OCI-LY1 (cell line): ENCODE measurements around the gene CLEC4C.
"Not testable (repeated sequence)": the region's sequence is repeated elsewhere in the genome, so short reads cannot be mapped to it uniquely, and the experiment has no call there.

Source experiments
- H2AFZ ChIP-seq: fragments of 200-600 bp; sonication (generic), shearing (Covaris generic); 2 replicates; pipeline ENCODE4 v1.6.0; 2014; ENCODE audit warnings: antibody characterized with exemption, mild to moderate bottlenecking, low read length
- H3F3A ChIP-seq: fragments of 200-600 bp; sonication (generic), shearing (Covaris generic); 2 replicates; pipeline ENCODE4 v1.6.0; 2014; ENCODE audit warnings: mild to moderate bottlenecking, antibody characterized with exemption, low read length, moderate library complexity; ENCODE audit not compliant: insufficient read depth
- H3K27ac ChIP-seq: fragments of 200-600 bp; sonication (generic); 2 replicates; pipeline ENCODE4 v1.5.1; 2014; ENCODE audit warnings: low read length, mixed run types, mild to moderate bottlenecking, low read depth; ENCODE audit not compliant: poor library complexity, severe bottlenecking
- H3K27me3 ChIP-seq: fragments of 200-600 bp; sonication (generic); 2 replicates; pipeline ENCODE4 v1.6.0; 2014; ENCODE audit warnings: antibody characterized with exemption, mild to moderate bottlenecking, low read length, moderate library complexity; ENCODE audit not compliant: insufficient read depth
- H3K36me3 ChIP-seq: fragments of 200-600 bp; sonication (generic); 2 replicates; pipeline ENCODE4 v1.6.1; 2014; ENCODE audit warnings: mild to moderate bottlenecking, antibody characterized with exemption, low read length, moderate library complexity, mixed read lengths; ENCODE audit not compliant: insufficient read depth
- H3K4me1 ChIP-seq: fragments of 200-600 bp; sonication (generic); 2 replicates; pipeline ENCODE4 v1.5.1; 2014; ENCODE audit warnings: mild to moderate bottlenecking, low read length, moderate library complexity; ENCODE audit not compliant: insufficient read depth, severe bottlenecking
- H3K4me2 ChIP-seq: fragments of 200-600 bp; sonication (generic), shearing (Covaris generic); 2 replicates; pipeline ENCODE4 v1.6.1; 2014; ENCODE audit warnings: low read length
- H3K4me3 ChIP-seq: fragments of 200-600 bp; sonication (generic); 2 replicates; pipeline ENCODE4 v1.5.1; 2014; ENCODE audit warnings: low read length, low read depth, mild to moderate bottlenecking, mixed read lengths; ENCODE audit not compliant: poor library complexity, severe bottlenecking
- H3K79me2 ChIP-seq: fragments of 200-600 bp; shearing (Covaris generic); 2 replicates; pipeline ENCODE4 v1.6.1; 2016; ENCODE audit warnings: mixed run types, low read length, mixed read lengths; ENCODE audit not compliant: insufficient read depth
- H3K9ac ChIP-seq: fragments of 200-600 bp; sonication (generic), shearing (Covaris generic); 2 replicates; pipeline ENCODE4 v1.6.1; 2014; ENCODE audit warnings: mild to moderate bottlenecking, low read length, mixed read lengths
- H3K9me2 ChIP-seq: fragments of 200-600 bp; sonication (generic), shearing (Covaris generic); 2 replicates; pipeline ENCODE4 v1.6.1; 2014; ENCODE audit warnings: low read depth, mild to moderate bottlenecking, low read length, mixed read lengths
- H3K9me3 ChIP-seq: fragments of 200-600 bp; shearing (Covaris generic); 2 replicates; pipeline ENCODE4 v1.6.1; 2014; ENCODE audit warnings: low read length, mixed read lengths
- H4K20me1 ChIP-seq: fragments of 200-600 bp; sonication (generic), shearing (Covaris generic); 2 replicates; pipeline ENCODE4 v1.6.0; 2016; ENCODE audit warnings: mild to moderate bottlenecking, low read length; ENCODE audit not compliant: insufficient read depth
- CTCF ChIP-seq: fragments of 200-600 bp; sonication (generic), shearing (Covaris generic); IDR thresholded peaks from 2 replicates; pipeline ENCODE4 v1.5.1; 2017; ENCODE audit warnings: mild to moderate bottlenecking, antibody characterized with exemption, low read length, moderate library complexity, mixed read lengths
- EZH2 ChIP-seq: fragments of 200-600 bp; sonication (generic), shearing (Covaris generic); IDR thresholded peaks from 2 replicates; pipeline ENCODE4 v1.8.0; 2017; ENCODE audit warnings: borderline replicate concordance, mixed run types, mild to moderate bottlenecking, antibody characterized with exemption, low read length, moderate library complexity, mixed read lengths

Gene CLEC4C

GRCh38 chr12:7756993-7757392, 9.8 kb upstream of the CLEC4C start:
- H3K4me1 ChIP-seq: no peaks in the 10 kb centered on the region
- H3K27me3 ChIP-seq: no peaks in the 10 kb centered on the region
- no peak overlapping the region for H2AFZ ChIP-seq
- no peaks in the 10 kb centered on the region for H3K79me2 ChIP-seq
- no peaks in the 10 kb centered on the region for H3K36me3 ChIP-seq
- TF ChIP-seq CTCF (no peak), EZH2 (no peak)
- no peak overlapping the region for H3K9ac ChIP-seq
- no peak overlapping the region for H3K4me2 ChIP-seq
- H3K27ac ChIP-seq: no peak overlapping the region
- no peaks in the 10 kb centered on the region for H4K20me1 ChIP-seq
- no peak overlapping the region for H3K4me3 ChIP-seq
- H3K9me2 ChIP-seq: no peaks in the 10 kb centered on the region
- H3F3A ChIP-seq: no peaks in the 10 kb centered on the region
- no peaks in the 10 kb centered on the region for H3K9me3 ChIP-seq

GRCh38 chr12:7755668-7756067, 8.5 kb upstream of the CLEC4C start:
- H3K36me3 ChIP-seq, H3F3A ChIP-seq, H4K20me1 ChIP-seq, H3K27ac ChIP-seq, H3K79me2 ChIP-seq, H3K9ac ChIP-seq, H2AFZ ChIP-seq, H3K4me3 ChIP-seq, H3K4me2 ChIP-seq, H3K27me3 ChIP-seq, H3K4me1 ChIP-seq, H3K9me3 ChIP-seq, H3K9me2 ChIP-seq: not testable (repeated sequence)

DNA sequence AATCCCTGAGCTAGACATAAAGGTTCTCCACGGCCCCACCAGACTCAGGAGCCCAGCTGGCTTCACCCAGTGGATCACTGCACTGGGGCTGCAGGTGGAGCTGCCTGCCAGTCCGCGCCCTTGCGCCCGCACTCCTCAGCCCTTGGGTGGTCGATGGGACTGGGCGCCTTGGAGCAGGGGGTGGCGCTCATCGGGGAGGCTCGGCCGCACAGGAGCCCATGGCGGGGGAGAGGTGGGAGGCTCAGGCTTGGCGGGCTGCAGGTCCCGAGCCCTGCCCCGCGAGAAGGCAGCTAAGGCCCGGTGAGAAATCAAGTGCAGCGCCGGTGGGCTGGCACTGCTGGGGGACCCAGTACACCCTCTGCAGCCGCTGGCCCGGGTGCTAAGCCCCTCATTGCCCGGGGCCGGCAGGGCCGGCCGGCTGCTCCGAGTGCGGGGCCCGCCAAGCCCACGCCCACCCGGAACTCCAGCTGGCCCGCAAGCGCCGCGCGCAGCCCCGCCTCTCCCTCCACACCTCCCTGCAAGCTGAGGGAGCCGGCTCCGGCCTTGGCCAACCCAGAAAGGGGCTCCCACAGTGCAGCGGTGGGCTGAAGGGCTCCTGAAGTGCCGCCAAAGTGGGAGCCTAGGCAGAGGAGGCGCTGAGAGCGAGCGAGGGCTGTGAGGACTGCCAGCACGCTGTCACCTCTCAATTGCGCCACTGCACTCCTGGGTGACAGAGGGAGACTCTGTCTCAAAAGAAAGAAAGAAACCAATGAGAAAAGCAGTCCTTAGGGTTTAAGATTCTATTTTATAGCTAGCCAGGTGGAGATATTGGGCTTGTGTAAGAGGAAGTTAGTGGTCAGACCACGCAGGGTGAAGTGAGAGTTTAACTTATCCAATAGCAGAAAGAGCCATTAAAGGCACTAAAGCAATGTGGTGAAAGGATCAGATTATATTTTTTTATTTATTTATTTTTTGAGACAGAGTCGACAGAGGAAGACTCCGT, 5.1 kb upstream of the CLEC4C start:
- not testable (repeated sequence) for H3K27ac ChIP-seq, H3K4me1 ChIP-seq, H2AFZ ChIP-seq, H3K9ac ChIP-seq, H4K20me1 ChIP-seq, H3K79me2 ChIP-seq, H3K4me2 ChIP-seq, H3K9me2 ChIP-seq, H3K36me3 ChIP-seq, H3K27me3 ChIP-seq, H3K9me3 ChIP-seq, H3F3A ChIP-seq, H3K4me3 ChIP-seq

DNA sequence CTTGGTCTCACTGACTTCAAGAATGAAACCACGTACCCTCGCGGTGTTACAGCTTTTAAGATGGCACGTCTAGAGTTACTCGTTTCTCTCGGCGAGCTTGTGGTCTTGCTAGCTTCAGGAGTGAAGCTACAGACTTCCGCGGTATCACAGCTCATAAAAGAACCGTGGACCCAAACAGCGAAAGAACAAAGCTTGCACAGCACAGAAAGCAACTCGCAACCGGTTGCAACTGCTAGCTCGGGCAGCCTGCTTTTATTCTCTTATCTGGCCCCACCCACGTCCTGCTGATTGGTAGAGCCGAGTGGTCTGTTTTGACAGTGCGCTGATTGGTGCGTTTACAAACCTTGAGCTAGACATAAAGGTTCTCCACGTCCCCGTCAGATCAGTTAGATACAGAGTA, 4.2 kb upstream of the CLEC4C start:
- H3K4me3 ChIP-seq: no peak overlapping the region
- H3K27ac ChIP-seq: no peak overlapping the region
- H3K4me2 ChIP-seq: no peak overlapping the region
- no peaks in the 10 kb centered on the region for H3K9me2 ChIP-seq
- H3K79me2 ChIP-seq: no peaks in the 10 kb centered on the region
- H3K9ac ChIP-seq: no peak overlapping the region
- no peaks in the 10 kb centered on the region for H4K20me1 ChIP-seq
- no peaks in the 10 kb centered on the region for H3F3A ChIP-seq
- TF ChIP-seq EZH2 (no peak), CTCF (no peak)
- H3K27me3 ChIP-seq: no peaks in the 10 kb centered on the region
- H2AFZ ChIP-seq: no peak overlapping the region
- no peaks in the 10 kb centered on the region for H3K36me3 ChIP-seq
- H3K9me3 ChIP-seq: no peaks in the 10 kb centered on the region
- no peaks in the 10 kb centered on the region for H3K4me1 ChIP-seq
